H1 (cell line): ENCODE measurements around the gene TMEM164. TPM values are rescaled to one million over a fixed set of nuclear protein-coding genes. Genes with fewer than 3 reads are reported as not detected.

Experiments
- CTCF ChIA-PET: fragments of 300-600 bp; sonication (Branson Sonifier 250); formaldehyde crosslinking; loops from one replicate; lab custom pipeline; 2021; ENCODE audit not compliant: partially characterized antibody; lab: Charles Lee
- POLR2A ChIA-PET: fragments of 300-600 bp; sonication (Branson Sonifier 250); formaldehyde crosslinking; loops from one replicate; lab custom pipeline; 2021; ENCODE audit warnings: inconsistent platforms; ENCODE audit not compliant: partially characterized antibody; lab: Charles Lee
- DNase-seq, 2 experiments: peaks; one replicate each; pipeline versions ENCODE4 v3.0.0 to v3.0.0-alpha.2; 2010 to 2022; ENCODE audit warnings: low spot score in 2 of 2, low read depth in 1 of 2, mixed read lengths in 1 of 2
- FAIRE-seq: peaks from 2 replicates; lab custom pipeline; 2011; peaks lifted over from hg19 to GRCh38; lab: Jason Lieb, UNC
- H2AFZ ChIP-seq: 2 replicates; pipeline ENCODE4 v1.8.1; 2012; ENCODE audit warnings: low read length, inconsistent platforms
- H2AK5ac ChIP-seq: 2 replicates; pipeline ENCODE4 v1.6.1; 2013; ENCODE audit warnings: low read depth, low read length
- H2BK120ac ChIP-seq: replicated peaks from 2 replicates; pipeline ENCODE3; 2013; ENCODE audit warnings: low read depth, low read length, inconsistent platforms
- H2BK12ac ChIP-seq: 2 replicates; pipeline ENCODE4 v1.6.1; 2013; ENCODE audit warnings: low read depth, low read length
- H2BK15ac ChIP-seq: 2 replicates; pipeline ENCODE4 v1.6.1; 2013; ENCODE audit warnings: low read length
- H2BK20ac ChIP-seq: 2 replicates; pipeline ENCODE4 v1.6.1; 2013; ENCODE audit warnings: low read length
- H2BK5ac ChIP-seq: 2 replicates; pipeline ENCODE4 v1.6.1; 2013; ENCODE audit warnings: low read depth, low read length
- H3K14ac ChIP-seq: 2 replicates; pipeline ENCODE4 v1.6.1; 2013; ENCODE audit warnings: inconsistent platforms; ENCODE audit not compliant: insufficient read length
- H3K18ac ChIP-seq: 2 replicates; pipeline ENCODE4 v1.6.1; 2013; ENCODE audit warnings: low read length; ENCODE audit errors: extremely low read depth
- H3K23ac ChIP-seq: 2 replicates; pipeline ENCODE4 v1.6.1; 2013; ENCODE audit warnings: inconsistent platforms; ENCODE audit not compliant: insufficient read length
- H3K23me2 ChIP-seq: 2 replicates; pipeline ENCODE4 v1.6.1; 2013; ENCODE audit warnings: low read depth, low read length
- H3K27ac ChIP-seq: 2 replicates; pipeline ENCODE4 v1.6.1; 2011; ENCODE audit warnings: low read depth, low read length, inconsistent platforms
- H3K27me3 ChIP-seq, 4 experiments: replicated peaks in 1 of 4; 1 replicate in 1 of 4; 2 replicates in 3 of 4; pipeline versions ENCODE4 v1.6.1 to v1.8.1; 2011 to 2013; ENCODE audit warnings: low read length in 3 of 4, mild to moderate bottlenecking in 3 of 4, inconsistent platforms in 2 of 4, mixed read lengths in 2 of 4, moderate library complexity in 1 of 4; ENCODE audit not compliant: control insufficient read depth in 3 of 4, insufficient read depth in 3 of 4; ENCODE audit errors: extremely low read depth in 1 of 4
- H3K36me3 ChIP-seq, 4 experiments: 2 replicates each; pipeline versions ENCODE4 v1.6.1 to v1.8.1; 2011 to 2013; ENCODE audit warnings: mild to moderate bottlenecking in 4 of 4, low read length in 3 of 4, moderate library complexity in 2 of 4, control low read depth in 1 of 4, inconsistent platforms in 1 of 4; ENCODE audit not compliant: insufficient read depth in 4 of 4, control insufficient read depth in 2 of 4
- H3K4ac ChIP-seq: replicated peaks from 2 replicates; pipeline ENCODE3; 2013; ENCODE audit warnings: low read length, low read depth, mixed read lengths, inconsistent platforms; ENCODE audit not compliant: insufficient read length
- H3K4me1 ChIP-seq, 4 experiments: replicated peaks in 1 of 4; 1 replicate in 1 of 4; 2 replicates in 3 of 4; pipeline versions ENCODE4 v1.6.1 to v1.8.1; 2011 to 2013; ENCODE audit warnings: low read length in 3 of 4, inconsistent platforms in 2 of 4, mixed read lengths in 1 of 4; ENCODE audit not compliant: insufficient read depth in 4 of 4, control insufficient read depth in 3 of 4
- H3K4me2 ChIP-seq, 2 experiments: 2 replicates each; pipeline versions ENCODE4 v1.6.1 to v1.8.1; 2011 to 2013; ENCODE audit warnings: low read depth in 2 of 2, low read length in 2 of 2, control low read depth in 1 of 2, inconsistent platforms in 1 of 2, mild to moderate bottlenecking in 1 of 2; ENCODE audit not compliant: insufficient read depth in 1 of 2
- H3K4me3 ChIP-seq, 4 experiments: fragments of 200-600, 300-600 bp in 1 of 4; sonication (generic), shearing (Covaris generic), sonication (Bioruptor Twin) in 1 of 4; 2 replicates each; pipeline versions ENCODE4 v1.5.1 to v1.8.1; 2011 to 2016; ENCODE audit warnings: low read length in 4 of 4, low read depth in 3 of 4, control low read depth in 2 of 4, inconsistent platforms in 2 of 4, mild to moderate bottlenecking in 2 of 4, mixed read lengths in 1 of 4, moderate library complexity in 1 of 4; ENCODE audit not compliant: insufficient read depth in 2 of 4; ENCODE audit errors: extremely low read depth in 1 of 4
- H3K56ac ChIP-seq: replicated peaks from 2 replicates; pipeline ENCODE3; 2013; ENCODE audit warnings: low read depth, mild to moderate bottlenecking, mixed read lengths, low read length, inconsistent platforms; ENCODE audit not compliant: insufficient read length
- H3K79me1 ChIP-seq: 2 replicates; pipeline ENCODE4 v1.6.1; 2013; ENCODE audit warnings: low read depth, low read length, control low read depth
- H3K79me2 ChIP-seq, 2 experiments: 2 replicates each; pipeline versions ENCODE4 v1.6.1 to v1.8.1; 2012 to 2013; ENCODE audit warnings: low read length in 2 of 2, mild to moderate bottlenecking in 2 of 2, inconsistent platforms in 1 of 2; ENCODE audit not compliant: insufficient read depth in 2 of 2, control insufficient read depth in 1 of 2
- H3K9ac ChIP-seq, 4 experiments: replicated peaks in 1 of 4; 1 replicate in 1 of 4; 2 replicates in 3 of 4; pipeline versions ENCODE4 v1.6.1 to v1.8.1; 2011 to 2013; ENCODE audit warnings: low read depth in 3 of 4, low read length in 3 of 4, control low read depth in 2 of 4, mild to moderate bottlenecking in 2 of 4, moderate library complexity in 2 of 4, inconsistent platforms in 1 of 4; ENCODE audit errors: extremely low read depth in 1 of 4
- H3K9me3 ChIP-seq, 2 experiments: 2 replicates each; pipeline versions ENCODE4 v1.6.1 to v1.8.1; 2012 to 2013; ENCODE audit warnings: mild to moderate bottlenecking in 2 of 2, moderate library complexity in 2 of 2, control low read depth in 1 of 2, inconsistent platforms in 1 of 2, low read depth in 1 of 2, low read length in 1 of 2, mixed read lengths in 1 of 2; ENCODE audit not compliant: insufficient read depth in 2 of 2
- H4K20me1 ChIP-seq, 2 experiments: replicated peaks in 1 of 2; 2 replicates each; pipeline versions ENCODE3 to v1.8.1; 2011 to 2013; ENCODE audit warnings: inconsistent platforms in 2 of 2, low read length in 2 of 2, mild to moderate bottlenecking in 1 of 2; ENCODE audit not compliant: insufficient read depth in 2 of 2, control insufficient read depth in 1 of 2
- H4K5ac ChIP-seq: 2 replicates; pipeline ENCODE4 v1.6.1; 2013; ENCODE audit warnings: low read length, low read depth, mixed read lengths, inconsistent platforms; ENCODE audit not compliant: insufficient read length
- H4K8ac ChIP-seq: 2 replicates; pipeline ENCODE4 v1.8.0; 2013; ENCODE audit warnings: mild to moderate bottlenecking, moderate library complexity, low read length, inconsistent platforms; ENCODE audit not compliant: insufficient read depth; ENCODE audit errors: extremely low read depth
- H4K91ac ChIP-seq: replicated peaks from 2 replicates; pipeline ENCODE3; 2013; ENCODE audit warnings: low read length, mixed read lengths, inconsistent platforms; ENCODE audit not compliant: insufficient read length
- GTF2F1 ChIP-seq: IDR thresholded peaks from 2 replicates; pipeline ENCODE4 v1.6.1; 2012; ENCODE audit warnings: low read depth, low read length, improper control_type of control experiment, borderline replicate concordance
- KDM4A ChIP-seq: IDR thresholded peaks from one replicate; pipeline ENCODE4 v1.7.1; 2012; ENCODE audit warnings: low read depth, mild to moderate bottlenecking, moderate library complexity, low read length, inconsistent platforms; ENCODE audit not compliant: severe bottlenecking
- MAFK ChIP-seq: IDR thresholded peaks from 2 replicates; pipeline ENCODE4 v1.6.1; 2012; ENCODE audit warnings: low read depth, mild to moderate bottlenecking, improper control_type of control experiment, low read length
- POU5F1 ChIP-seq: IDR thresholded peaks from 2 replicates; pipeline ENCODE4 v1.6.1; 2011; ENCODE audit warnings: low read depth, mild to moderate bottlenecking, low read length, moderate library complexity
- TAF1 ChIP-seq: IDR thresholded peaks from 2 replicates; pipeline ENCODE4 v1.6.1; 2011; ENCODE audit warnings: mild to moderate bottlenecking, low read depth, low read length
- TBP ChIP-seq: IDR thresholded peaks from 2 replicates; pipeline ENCODE4 v1.6.1; 2011; ENCODE audit warnings: low read depth, low read length, improper control_type of control experiment
- TCF12 ChIP-seq: IDR thresholded peaks from 2 replicates; pipeline ENCODE4 v1.6.1; 2011; ENCODE audit warnings: low read depth, mild to moderate bottlenecking, low read length
- whole genome bisulfite sequencing, 2 experiments: shearing (Covaris generic) in 1 of 2; methylation state at CpG; one replicate each; pipeline versions ENCODE4 v1.1.6 to v1.1.7; 2013 to 2015; ENCODE audit warnings: low lambda C conversion rate in 2 of 2, mixed read lengths in 2 of 2, inconsistent platforms in 1 of 2, low coverage in 1 of 2, missing lambda C conversion rate in 1 of 2; ENCODE audit not compliant: insufficient replicate concordance in 2 of 2, insufficient coverage in 1 of 2, insufficient read length in 1 of 2; ENCODE audit errors: extremely low coverage in 1 of 2, missing lambda C conversion rate in 1 of 2; 5-methylcytosine and 5-hydroxymethylcytosine counted together
- polyA plus RNA-seq, 7 experiments: library from polyadenylated mRNA; depleted of rRNA in 3 of 7; stranded (reverse) in 5 of 7; unstranded in 2 of 7; fragments of >200 nt in 5 of 7; fragments of 200-250 nt in 2 of 7; gene quantifications; 1 replicate in 5 of 7; 2 replicates in 1 of 7; 4 replicates in 1 of 7; pipeline versions ENCODE4 v1.2.1 to v1.2.3, GENCODE V29; 2011 to 2013; ENCODE audit warnings: missing spikeins in 2 of 7, mixed read lengths in 2 of 7
- total RNA-seq: library from RNA; stranded (reverse); fragmentation: NEBNext Ultra II Directional; extraction: Animal tissue kit (Norgen Biotek cat#: 25700); gene quantifications from 2 replicates; pipeline ENCODE4 v1.2.1, GENCODE V29; 2021
- TF ChIP-seq, protein P1 (sequence below): IDR thresholded peaks from 2 replicates; pipeline ENCODE4 v1.6.1; 2012; ENCODE audit warnings: low read length, inconsistent platforms
- TF ChIP-seq, protein P2 (sequence below): IDR thresholded peaks from 2 replicates; pipeline ENCODE4 v1.6.1; 2011; ENCODE audit warnings: low read depth, mild to moderate bottlenecking, low read length; ENCODE audit not compliant: insufficient read depth

The TMEM164 gene
- total and polyA plus RNA-seq, 2 of the 8 experiments (the other 6 are each of a cell fraction or from before 2014, with no cell fraction given), result 7.3 to 14.8 TPM

DNA sequence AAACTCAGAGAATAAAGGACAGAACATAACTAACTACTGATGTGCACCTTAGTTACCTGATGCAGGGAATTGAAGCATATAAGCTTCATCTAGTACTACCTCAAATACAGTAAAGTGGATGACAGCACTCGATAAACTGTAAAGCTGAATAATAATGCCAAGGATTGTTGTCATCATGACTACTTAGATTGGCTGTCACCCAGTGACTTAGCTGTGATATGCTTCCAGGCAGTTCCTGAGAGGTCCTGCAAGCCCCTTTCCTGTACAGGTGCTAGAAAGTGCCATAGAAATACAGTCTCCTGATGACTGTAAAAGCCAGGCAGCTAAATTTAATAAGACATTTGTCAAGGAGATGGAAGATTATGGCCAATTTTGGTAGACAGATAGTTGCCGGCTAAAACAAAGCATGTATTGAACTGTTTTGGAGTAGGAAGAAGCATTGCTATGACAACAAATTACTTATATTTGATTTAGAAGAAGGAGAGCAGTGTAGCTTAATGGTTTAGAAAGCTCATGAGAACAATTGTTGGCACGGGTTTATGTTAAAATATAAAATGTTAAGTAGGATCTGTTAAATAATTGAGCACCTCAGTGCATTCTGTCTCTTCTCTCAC, 29.7 kb downstream of the TMEM164 start:
- CTCF ChIA-PET, result interaction anchor here (0.9 to 2.3 kb wide), 2 partner anchors 114 to 123 kb away, joined by 4 to 6 read pairs; no protein-coding TSS in a partner anchor
- no peak overlapping the region for H2BK15ac ChIP-seq
- POLR2A ChIA-PET, result no interaction called here
- H2AFZ ChIP-seq, result no peak overlapping the region
- H2BK120ac ChIP-seq, result no peak overlapping the region
- H3K27me3 ChIP-seq, result no peaks in the 10 kb centered on the region
- H2AK5ac ChIP-seq, result no peak overlapping the region
- H3K23me2 ChIP-seq, result no peaks in the 10 kb centered on the region
- no peak overlapping the region for H3K4ac ChIP-seq
- H3K9me3 ChIP-seq, result no peaks in the 10 kb centered on the region
- H3K56ac ChIP-seq, result no peak overlapping the region
- DNase-seq (no peak), FAIRE-seq (no peak)
- H4K20me1 ChIP-seq, result peaks cover 0 to 2% of the 10 kb centered on the region in 2 experiments
- no peak overlapping the region for H2BK20ac ChIP-seq
- no peak overlapping the region for H3K18ac ChIP-seq
- no peaks in the 10 kb centered on the region for H3K4me1 ChIP-seq
- no peak overlapping the region for H3K23ac ChIP-seq
- H3K79me1 ChIP-seq, result no peaks in the 10 kb centered on the region
- no peak overlapping the region for H4K91ac ChIP-seq
- H3K4me3 ChIP-seq, result no peak overlapping the region
- no peak overlapping the region for H4K5ac ChIP-seq
- H2BK12ac ChIP-seq, result no peak overlapping the region
- no peaks in the 10 kb centered on the region for H3K79me2 ChIP-seq
- no peak overlapping the region for H3K9ac ChIP-seq
- no peak overlapping the region for H4K8ac ChIP-seq
- no peak overlapping the region for H3K27ac ChIP-seq
- H3K14ac ChIP-seq, result no peak overlapping the region
- TF ChIP-seq TCF12 (no peak), TAF1 (no peak), TBP (no peak), MAFK (no peak), KDM4A (no peak), POU5F1 (no peak), GTF2F1 (no peak)
- TF ChIP-seq, protein P1, sequence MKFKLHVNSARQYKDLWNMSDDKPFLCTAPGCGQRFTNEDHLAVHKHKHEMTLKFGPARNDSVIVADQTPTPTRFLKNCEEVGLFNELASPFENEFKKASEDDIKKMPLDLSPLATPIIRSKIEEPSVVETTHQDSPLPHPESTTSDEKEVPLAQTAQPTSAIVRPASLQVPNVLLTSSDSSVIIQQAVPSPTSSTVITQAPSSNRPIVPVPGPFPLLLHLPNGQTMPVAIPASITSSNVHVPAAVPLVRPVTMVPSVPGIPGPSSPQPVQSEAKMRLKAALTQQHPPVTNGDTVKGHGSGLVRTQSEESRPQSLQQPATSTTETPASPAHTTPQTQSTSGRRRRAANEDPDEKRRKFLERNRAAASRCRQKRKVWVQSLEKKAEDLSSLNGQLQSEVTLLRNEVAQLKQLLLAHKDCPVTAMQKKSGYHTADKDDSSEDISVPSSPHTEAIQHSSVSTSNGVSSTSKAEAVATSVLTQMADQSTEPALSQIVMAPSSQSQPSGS, result no peak
- TF ChIP-seq, protein P2, sequence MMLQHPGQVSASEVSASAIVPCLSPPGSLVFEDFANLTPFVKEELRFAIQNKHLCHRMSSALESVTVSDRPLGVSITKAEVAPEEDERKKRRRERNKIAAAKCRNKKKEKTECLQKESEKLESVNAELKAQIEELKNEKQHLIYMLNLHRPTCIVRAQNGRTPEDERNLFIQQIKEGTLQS, result no peak
- no peaks in the 10 kb centered on the region for H3K36me3 ChIP-seq
- H3K4me2 ChIP-seq, result no peak overlapping the region
- 85% methylated on average over 3 of the region's 3 CpGs; no CpG with 5 or more reads in 1 of the 2 experiments for WGBS, 2 experiments
- no peak overlapping the region for H2BK5ac ChIP-seq
